Measurements from ENCODE around the gene LDHAL6B. TPM values are rescaled to one million over a fixed set of nuclear protein-coding genes. Genes with fewer than 3 reads are reported as not detected.

The LDHAL6B gene
- total RNA-seq, 1 donor from 2014 or later: not detected

DNA sequence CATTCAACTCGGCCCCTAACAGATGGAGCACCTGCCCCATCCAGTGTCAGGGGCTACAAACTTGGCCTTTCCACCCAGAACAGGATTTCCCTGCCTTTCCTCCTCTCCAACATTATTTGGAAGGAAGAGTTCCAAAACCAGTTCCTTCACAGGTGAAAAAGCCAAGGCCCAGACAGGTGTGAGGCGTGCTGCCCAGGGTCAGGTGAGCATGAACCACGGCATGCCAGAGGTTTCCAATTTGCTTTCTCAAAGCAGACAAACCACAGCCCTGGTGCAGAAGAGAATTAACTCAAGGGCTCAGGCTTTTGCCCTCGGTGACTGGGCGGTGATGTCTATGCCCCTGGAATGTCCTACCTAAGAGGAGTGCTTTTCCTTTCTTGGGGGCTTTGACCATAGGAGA is 43.2 kb downstream of the LDHAL6B start:
- intact Hi-C loops (cut with micrococcal nuclease): loop anchor here (5.0 to 10.0 kb wide), 3 partner anchors 122 to 265 kb away; partner anchors contain the start of genes FAM81A, MYO1E and RNF111

DNA sequence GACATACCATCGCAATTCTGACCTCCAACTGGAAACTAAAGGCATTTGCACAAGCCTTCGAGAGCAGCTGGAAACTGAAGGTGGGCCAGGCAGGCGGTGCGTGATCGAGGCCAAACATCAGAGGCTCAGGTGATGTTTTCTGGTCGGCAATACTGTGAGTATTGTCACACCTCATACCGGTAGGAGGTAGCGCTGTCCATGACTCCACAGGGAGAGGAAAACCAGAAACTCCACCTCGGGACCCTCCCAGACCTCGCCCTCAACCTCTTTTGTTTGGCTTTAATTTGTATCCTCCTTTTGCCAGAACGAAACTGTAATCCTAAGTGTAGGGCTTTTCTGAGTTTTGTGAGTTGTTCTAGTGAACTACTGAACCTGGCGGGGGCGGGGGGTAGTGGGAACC is 43.6 kb downstream of the LDHAL6B start:
- intact Hi-C loops (cut with micrococcal nuclease): loop anchor here (10.0 kb wide), 1 partner anchor 265 kb away; the partner anchor contains the start of gene RNF111

DNA sequence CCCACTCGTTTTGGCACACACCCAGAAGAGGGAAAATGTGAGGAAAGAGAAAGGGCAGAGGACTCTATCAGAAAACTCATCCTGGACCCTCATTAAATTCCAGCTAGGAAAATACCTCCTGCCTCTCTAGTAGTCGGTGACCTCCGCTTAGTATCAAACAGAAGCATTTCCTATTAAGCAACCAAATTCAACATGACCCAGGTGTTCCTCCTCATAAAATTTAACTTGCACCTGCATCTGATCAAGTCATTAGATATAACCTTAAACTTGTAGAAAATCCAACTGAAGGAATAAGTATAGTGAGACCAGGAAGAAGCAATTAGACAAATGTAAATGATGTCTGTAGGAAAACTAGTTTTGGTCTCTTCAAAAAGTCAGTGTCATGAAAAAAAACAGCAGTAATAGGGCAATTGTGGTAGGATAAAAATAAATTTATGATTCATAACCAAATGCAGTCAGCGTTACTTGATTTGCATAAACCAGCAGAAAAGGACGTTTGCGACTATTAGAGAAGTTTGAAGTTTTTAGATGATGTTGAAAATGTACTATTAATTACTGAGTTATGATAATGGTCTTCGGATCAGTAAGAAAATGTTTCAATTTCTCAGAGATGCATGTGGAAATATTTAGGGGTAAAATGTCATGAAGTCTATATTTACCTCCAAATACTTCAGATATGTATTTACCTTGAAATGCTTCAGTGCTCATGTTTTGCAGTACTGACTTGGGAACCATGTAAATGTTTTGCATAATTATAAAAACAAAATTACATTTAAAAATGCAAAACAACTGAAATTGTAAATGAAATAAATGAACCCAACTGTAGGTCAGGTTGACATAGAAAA is 44.6 kb downstream of the LDHAL6B start:
- intact Hi-C loops (cut with micrococcal nuclease): loop anchor here (10.0 kb wide), 1 partner anchor 266 kb away; the partner anchor contains the start of gene RNF111

- intact Hi-C loops (cut with micrococcal nuclease): loop anchor here (10.0 kb wide), 1 partner anchor 267 kb away; the partner anchor contains the start of gene RNF111
Measured at GRCh38 chr15:59252137-59252536, 45.5 kb downstream of the LDHAL6B start.

DNA sequence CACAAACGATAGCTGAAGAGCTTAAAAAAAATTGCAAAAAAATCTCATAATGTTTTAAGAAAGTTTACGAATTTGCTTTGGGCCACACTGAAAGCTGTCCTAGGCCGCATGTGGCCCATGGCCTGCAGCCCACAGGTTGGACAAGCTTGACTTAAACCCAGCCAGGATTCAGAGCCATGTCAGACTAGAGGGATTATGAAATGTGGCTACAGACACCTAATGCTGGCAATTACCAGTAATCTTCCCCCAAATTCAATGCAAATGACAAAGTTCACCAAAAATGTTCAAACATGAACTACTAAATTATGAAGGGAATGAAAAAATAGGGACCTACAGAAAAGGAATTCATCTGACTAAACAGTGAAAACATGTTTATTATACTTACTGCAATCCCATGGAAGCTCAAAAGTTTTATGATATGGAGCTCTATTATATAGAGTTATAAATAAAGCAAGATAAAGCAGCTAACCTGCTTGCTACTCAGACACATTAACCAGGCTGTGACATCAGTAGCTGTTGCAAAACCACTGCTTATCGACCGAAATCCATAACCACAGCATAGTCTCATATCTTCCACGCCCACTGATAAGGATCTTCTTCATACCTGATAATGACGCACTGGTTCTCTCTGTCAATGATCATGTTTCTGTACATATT is 49.2 kb downstream of the LDHAL6B start:
- intact Hi-C loops (cut with micrococcal nuclease): loop anchor here (1.0 to 10.0 kb wide), 3 partner anchors 19 to 271 kb away; partner anchors contain the start of gene RNF111

GRCh38 chr15:59256482-59256881 is 49.8 kb downstream of the LDHAL6B start:
- intact Hi-C loops (cut with micrococcal nuclease): loop anchor here (1.0 to 10.0 kb wide), 3 partner anchors 18 to 272 kb away; partner anchors contain the start of gene RNF111

DNA sequence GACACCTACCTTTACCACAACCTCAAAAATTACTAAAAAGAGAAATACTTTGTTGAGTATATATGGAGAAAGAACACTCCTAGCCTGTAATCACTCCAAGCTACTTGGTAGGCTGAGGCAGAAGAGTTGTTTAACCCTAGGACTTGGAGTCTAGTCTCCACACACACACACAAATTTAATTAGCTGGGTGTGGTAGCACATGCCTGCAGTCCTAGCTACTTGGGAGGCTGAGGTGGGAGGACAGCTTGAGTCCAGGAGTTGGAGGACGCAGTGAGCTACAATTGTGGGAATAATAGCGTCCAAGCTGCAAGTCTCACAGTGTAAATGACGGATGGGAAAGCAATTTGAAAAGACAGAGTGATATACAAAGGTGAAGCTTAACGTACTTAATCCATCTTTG is 50.5 kb downstream of the LDHAL6B start:
- intact Hi-C loops (cut with micrococcal nuclease): loop anchor here (2.0 to 10.0 kb wide), 2 partner anchors 18 to 272 kb away; partner anchors contain the start of gene RNF111

Other genes with a start within 250 kb of the LDHAL6B start
- 37.8 and 45.3 TPM in 2 replicates for gene RNF111, start 219.2 kb upstream of the LDHAL6B start, total RNA-seq
- 70.5 and 75.7 TPM in 2 replicates for gene CCNB2, start 101.7 kb upstream of the LDHAL6B start, total RNA-seq
- 39.0 and 45.5 TPM in 2 replicates for gene MYO1E, start 166.0 kb downstream of the LDHAL6B start, total RNA-seq
- 1.2 and 1.4 TPM in 2 replicates for gene FAM81A, start 231.3 kb downstream of the LDHAL6B start, total RNA-seq

All from T-helper 2 cell treated with Interferon-gamma antibody and Interleukin-4, amounts not matched to agents 100 ng/mL and 5 ng/mL, for 36 hours (primary cell).